Keratinocyte (primary cell): Measurements from ENCODE around the gene HRNR.

ENCODE experiments used
- EZH2 ChIP-seq: IDR thresholded peaks from one replicate; pipeline ENCODE4 v1.6.1; 2012; ENCODE audit warnings: inconsistent platforms, mild to moderate bottlenecking, low read length, moderate library complexity
- TF ChIP-seq, protein P1 (sequence below), 3 experiments: IDR thresholded peaks in 1 of 3; conservative IDR thresholded peaks in 1 of 3; optimal IDR thresholded peaks in 1 of 3; 2 replicates in 2 of 3; 3 replicates in 1 of 3; pipeline versions ENCODE3 to v1.5.1; 2011; ENCODE audit warnings: low read length in 3 of 3, mild to moderate bottlenecking in 3 of 3, moderate library complexity in 2 of 3, control low read depth in 1 of 3, inconsistent platforms in 1 of 3; ENCODE audit not compliant: insufficient read depth in 2 of 3; ENCODE audit errors: extremely low read depth in 1 of 3

DNA sequence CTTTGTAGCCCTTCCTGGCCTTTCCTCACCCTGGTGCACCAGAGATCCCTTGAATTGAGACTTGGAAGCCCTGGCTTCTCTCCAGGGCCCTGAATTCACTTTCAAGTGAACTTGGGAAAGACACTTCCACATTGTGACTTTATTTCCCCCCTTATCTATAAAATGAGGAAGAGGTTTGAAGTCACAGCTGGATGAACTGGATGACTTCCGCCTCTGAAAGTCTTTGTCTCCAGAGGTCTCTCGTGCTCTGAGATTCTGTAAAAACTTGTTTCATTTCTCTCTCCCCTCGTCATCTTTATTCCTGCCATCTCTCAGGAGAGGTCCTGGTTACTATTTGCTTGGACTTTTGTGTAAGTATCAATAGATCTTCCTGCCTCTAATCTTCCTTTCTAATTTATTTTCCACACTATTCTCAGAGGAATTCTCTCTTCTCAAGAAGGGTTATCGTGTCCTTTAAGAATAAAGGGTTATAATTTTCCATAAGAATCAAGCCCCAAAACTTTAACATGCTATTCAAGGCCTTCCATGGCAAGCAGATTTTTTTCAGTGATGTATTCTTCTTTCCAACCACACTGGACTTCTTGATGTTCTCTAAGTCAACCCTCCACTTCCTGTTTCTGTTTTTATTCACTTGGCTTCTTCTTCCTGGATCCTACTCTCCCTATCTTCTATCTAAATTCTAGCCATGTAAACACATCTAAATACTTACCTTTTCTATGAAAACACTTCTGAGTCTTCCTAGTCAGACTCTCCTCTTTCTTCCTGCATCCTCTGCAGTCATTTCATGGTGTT is 58.5 kb downstream of the HRNR start:
- TF ChIP-seq, protein P1, sequence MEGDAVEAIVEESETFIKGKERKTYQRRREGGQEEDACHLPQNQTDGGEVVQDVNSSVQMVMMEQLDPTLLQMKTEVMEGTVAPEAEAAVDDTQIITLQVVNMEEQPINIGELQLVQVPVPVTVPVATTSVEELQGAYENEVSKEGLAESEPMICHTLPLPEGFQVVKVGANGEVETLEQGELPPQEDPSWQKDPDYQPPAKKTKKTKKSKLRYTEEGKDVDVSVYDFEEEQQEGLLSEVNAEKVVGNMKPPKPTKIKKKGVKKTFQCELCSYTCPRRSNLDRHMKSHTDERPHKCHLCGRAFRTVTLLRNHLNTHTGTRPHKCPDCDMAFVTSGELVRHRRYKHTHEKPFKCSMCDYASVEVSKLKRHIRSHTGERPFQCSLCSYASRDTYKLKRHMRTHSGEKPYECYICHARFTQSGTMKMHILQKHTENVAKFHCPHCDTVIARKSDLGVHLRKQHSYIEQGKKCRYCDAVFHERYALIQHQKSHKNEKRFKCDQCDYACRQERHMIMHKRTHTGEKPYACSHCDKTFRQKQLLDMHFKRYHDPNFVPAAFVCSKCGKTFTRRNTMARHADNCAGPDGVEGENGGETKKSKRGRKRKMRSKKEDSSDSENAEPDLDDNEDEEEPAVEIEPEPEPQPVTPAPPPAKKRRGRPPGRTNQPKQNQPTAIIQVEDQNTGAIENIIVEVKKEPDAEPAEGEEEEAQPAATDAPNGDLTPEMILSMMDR (optimal IDR thresholded peaks at IDR 0.05 in 1 of 3, IDR thresholded peaks at IDR 0.05 in 1 of 3, conservative IDR thresholded peaks at IDR 0.05 in 1 of 3; ENCODE audit: extremely low read depth in 1 of 3, insufficient read depth in 2 of 3, low read length in 3 of 3): no peak
- no peak for TF ChIP-seq EZH2
